ENCODE data around the gene BTN2A1.

DNA sequence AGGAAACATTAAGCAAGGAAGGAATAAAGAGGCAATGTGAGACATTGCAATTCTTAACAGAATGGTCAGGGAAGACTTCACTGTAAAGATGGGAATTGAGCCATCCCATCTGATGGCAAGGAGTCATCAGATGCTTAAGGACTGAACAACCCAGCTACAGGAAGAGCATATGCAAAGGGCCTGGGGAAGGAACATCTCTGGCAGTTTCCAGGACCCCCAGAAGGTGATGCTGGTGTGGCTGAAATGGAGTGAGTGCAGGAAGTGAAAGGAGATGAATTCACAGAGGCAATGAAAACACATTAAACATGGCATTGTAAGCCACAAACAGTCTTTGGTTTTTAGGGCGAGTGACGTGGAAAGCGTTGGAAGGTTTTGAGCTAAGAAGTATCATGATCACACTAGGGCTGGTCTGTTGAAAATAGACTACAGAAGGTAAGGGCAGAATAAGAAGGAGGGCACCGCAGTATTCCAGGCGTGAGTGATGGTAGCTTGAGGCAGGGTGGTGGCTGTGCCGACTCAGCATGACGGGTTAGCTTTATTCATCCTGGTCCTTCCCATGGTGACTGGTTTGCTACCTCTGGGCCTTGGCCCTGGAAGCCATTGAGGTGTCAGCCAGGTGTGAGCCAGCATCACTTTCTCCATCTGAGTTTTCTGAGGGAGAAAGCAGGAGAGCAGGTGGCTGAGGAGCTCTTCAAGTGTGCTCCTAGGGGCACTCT lies 6.8 kb downstream of the BTN2A1 start:
- TF ChIP-seq TGIF2 (CRISPR knock-in tag; IDR thresholded peaks at IDR 0.05), result no peak
- no peak for TF ChIP-seq ZNF747 (CRISPR knock-in tag; IDR thresholded peaks at IDR 0.05; ENCODE audit: borderline replicate concordance)
- TF ChIP-seq, protein P1, sequence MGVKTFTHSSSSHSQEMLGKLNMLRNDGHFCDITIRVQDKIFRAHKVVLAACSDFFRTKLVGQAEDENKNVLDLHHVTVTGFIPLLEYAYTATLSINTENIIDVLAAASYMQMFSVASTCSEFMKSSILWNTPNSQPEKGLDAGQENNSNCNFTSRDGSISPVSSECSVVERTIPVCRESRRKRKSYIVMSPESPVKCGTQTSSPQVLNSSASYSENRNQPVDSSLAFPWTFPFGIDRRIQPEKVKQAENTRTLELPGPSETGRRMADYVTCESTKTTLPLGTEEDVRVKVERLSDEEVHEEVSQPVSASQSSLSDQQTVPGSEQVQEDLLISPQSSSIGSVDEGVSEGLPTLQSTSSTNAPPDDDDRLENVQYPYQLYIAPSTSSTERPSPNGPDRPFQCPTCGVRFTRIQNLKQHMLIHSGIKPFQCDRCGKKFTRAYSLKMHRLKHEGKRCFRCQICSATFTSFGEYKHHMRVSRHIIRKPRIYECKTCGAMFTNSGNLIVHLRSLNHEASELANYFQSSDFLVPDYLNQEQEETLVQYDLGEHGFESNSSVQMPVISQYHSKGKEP (CRISPR knock-in tag; IDR thresholded peaks at IDR 0.05), result no peak
- TF ChIP-seq, protein P2, sequence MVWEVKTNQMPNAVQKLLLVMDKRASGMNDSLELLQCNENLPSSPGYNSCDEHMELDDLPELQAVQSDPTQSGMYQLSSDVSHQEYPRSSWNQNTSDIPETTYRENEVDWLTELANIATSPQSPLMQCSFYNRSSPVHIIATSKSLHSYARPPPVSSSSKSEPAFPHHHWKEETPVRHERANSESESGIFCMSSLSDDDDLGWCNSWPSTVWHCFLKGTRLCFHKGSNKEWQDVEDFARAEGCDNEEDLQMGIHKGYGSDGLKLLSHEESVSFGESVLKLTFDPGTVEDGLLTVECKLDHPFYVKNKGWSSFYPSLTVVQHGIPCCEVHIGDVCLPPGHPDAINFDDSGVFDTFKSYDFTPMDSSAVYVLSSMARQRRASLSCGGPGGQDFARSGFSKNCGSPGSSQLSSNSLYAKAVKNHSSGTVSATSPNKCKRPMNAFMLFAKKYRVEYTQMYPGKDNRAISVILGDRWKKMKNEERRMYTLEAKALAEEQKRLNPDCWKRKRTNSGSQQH (CRISPR knock-in tag; IDR thresholded peaks at IDR 0.05; ENCODE audit: low read depth), result no peak
- no peak for TF ChIP-seq RXRB (CRISPR knock-in tag; IDR thresholded peaks at IDR 0.05; ENCODE audit: borderline replicate concordance)
- TF ChIP-seq, protein P3, sequence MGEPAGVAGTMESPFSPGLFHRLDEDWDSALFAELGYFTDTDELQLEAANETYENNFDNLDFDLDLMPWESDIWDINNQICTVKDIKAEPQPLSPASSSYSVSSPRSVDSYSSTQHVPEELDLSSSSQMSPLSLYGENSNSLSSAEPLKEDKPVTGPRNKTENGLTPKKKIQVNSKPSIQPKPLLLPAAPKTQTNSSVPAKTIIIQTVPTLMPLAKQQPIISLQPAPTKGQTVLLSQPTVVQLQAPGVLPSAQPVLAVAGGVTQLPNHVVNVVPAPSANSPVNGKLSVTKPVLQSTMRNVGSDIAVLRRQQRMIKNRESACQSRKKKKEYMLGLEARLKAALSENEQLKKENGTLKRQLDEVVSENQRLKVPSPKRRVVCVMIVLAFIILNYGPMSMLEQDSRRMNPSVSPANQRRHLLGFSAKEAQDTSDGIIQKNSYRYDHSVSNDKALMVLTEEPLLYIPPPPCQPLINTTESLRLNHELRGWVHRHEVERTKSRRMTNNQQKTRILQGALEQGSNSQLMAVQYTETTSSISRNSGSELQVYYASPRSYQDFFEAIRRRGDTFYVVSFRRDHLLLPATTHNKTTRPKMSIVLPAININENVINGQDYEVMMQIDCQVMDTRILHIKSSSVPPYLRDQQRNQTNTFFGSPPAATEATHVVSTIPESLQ (CRISPR knock-in tag; conservative IDR thresholded peaks at IDR 0.05), result no peak
- TF ChIP-seq CBFB (CRISPR knock-in tag; IDR thresholded peaks at IDR 0.05), result no peak
- TF ChIP-seq GABPA (IDR thresholded peaks at IDR 0.05; ENCODE audit: low read depth, low read length), result no peak
- TF ChIP-seq GABPA (CRISPR knock-in tag; IDR thresholded peaks at IDR 0.05; ENCODE audit: low read depth), result no peak
- no peak for TF ChIP-seq ARNTL (CRISPR knock-in tag; IDR thresholded peaks at IDR 0.05)
- no peak for TF ChIP-seq ZSCAN30 (CRISPR knock-in tag; IDR thresholded peaks at IDR 0.05)
